ENCODE results near the gene ACTR5.

ACTR5 gene

GRCh38 chr20:38755324-38755910 lies 7.2 kb downstream of the ACTR5 start:
- DNase-seq (ENCODE audit: low read depth), result no peak
- TF ChIP-seq, protein P1, sequence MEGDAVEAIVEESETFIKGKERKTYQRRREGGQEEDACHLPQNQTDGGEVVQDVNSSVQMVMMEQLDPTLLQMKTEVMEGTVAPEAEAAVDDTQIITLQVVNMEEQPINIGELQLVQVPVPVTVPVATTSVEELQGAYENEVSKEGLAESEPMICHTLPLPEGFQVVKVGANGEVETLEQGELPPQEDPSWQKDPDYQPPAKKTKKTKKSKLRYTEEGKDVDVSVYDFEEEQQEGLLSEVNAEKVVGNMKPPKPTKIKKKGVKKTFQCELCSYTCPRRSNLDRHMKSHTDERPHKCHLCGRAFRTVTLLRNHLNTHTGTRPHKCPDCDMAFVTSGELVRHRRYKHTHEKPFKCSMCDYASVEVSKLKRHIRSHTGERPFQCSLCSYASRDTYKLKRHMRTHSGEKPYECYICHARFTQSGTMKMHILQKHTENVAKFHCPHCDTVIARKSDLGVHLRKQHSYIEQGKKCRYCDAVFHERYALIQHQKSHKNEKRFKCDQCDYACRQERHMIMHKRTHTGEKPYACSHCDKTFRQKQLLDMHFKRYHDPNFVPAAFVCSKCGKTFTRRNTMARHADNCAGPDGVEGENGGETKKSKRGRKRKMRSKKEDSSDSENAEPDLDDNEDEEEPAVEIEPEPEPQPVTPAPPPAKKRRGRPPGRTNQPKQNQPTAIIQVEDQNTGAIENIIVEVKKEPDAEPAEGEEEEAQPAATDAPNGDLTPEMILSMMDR (conservative IDR thresholded peaks at IDR 0.05; ENCODE audit: low read depth, low read length), result no peak
- H3K4me3 ChIP-seq (ENCODE audit: low read length), result no peak overlapping the region

DNA sequence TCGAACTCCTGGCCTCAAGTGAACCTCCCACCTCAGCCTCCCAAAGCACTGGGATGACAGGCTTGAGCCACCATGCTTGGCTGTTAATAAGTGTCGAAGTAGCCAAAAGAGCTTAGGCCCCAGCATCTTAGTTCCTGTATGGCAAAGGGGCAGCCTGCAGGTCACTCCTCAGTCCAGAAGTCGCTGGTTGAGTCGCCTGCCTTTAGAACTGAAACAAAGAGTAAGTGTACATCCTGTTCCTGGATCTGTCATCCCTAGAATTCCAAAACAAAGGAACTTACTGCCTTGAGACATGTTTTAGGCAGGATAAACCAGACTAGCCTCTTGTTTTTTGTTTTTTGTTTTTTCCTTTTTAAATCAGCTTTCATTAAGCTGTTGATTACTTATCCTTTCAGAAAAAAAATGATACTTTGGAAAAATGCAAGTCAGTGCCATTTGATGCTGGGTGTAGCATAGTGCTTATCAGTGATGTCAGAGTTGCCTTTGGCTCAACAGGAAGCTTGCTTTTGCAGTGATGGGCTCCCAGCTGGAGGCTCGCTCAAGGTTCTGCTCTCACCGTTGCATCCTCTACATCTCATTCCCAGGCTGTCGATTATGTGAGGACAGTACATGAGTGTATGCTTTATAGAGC lies 9.0 kb downstream of the ACTR5 start:
- DNase-seq (ENCODE audit: low read depth), result no peak
- no peak overlapping the region for H3K4me3 ChIP-seq (ENCODE audit: low read length)
- TF ChIP-seq, protein P1 (conservative IDR thresholded peaks at IDR 0.05; ENCODE audit: low read depth, low read length), result no peak

DNA sequence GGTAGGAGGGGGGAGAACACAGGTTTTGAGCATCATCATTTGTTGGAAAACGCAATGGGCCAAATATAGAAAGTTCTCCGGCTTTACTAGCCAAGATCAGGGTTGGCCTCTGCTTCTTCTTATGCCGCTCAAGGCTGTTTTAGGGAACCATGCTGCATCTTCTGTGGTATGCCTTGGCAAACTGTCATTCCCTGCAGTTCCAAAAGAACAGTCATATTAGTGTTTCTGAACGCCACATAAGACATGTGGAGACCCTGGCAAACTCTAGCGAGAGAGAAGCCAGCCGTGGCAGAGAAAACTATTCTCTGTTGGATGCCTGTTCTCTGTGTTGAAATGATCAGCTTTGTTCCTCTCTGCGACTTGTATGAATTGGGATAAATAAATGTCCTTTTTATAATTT lies 10.8 kb downstream of the ACTR5 start:
- TF ChIP-seq, protein P1 (conservative IDR thresholded peaks at IDR 0.05; ENCODE audit: low read depth, low read length), result no peak
- DNase-seq (ENCODE audit: low read depth), result no peak
- no peak overlapping the region for H3K4me3 ChIP-seq (ENCODE audit: low read length)

GRCh38 chr20:38760978-38761377 lies 12.7 kb downstream of the ACTR5 start:
- TF ChIP-seq, protein P1 (conservative IDR thresholded peaks at IDR 0.05; ENCODE audit: low read depth, low read length), result no peak
- DNase-seq (ENCODE audit: low read depth), result no peak
- H3K4me3 ChIP-seq (ENCODE audit: low read length), result no peak overlapping the region

DNA sequence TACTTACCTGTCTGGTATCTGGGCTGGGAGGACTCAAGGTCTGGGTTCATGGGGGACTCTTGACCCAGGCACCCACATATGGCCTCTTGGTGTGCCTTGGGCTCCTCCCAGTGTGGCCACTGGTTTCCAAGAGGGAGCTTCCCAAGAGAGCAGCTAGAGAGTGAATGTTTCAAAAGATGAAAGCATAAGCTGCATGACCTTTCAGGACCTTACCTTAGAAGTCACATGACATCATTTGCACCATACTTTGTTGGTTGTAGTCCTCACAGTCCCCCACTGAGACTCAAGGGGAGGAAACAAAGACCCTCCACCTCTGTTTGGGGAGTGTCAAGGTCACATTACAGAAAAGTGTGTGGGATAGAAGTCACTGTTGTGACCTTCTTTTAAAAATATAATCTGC lies 13.9 kb downstream of the ACTR5 start:
- H3K4me3 ChIP-seq (ENCODE audit: low read length), result no peak overlapping the region
- DNase-seq (ENCODE audit: low read depth), result no peak
- TF ChIP-seq, protein P1 (conservative IDR thresholded peaks at IDR 0.05; ENCODE audit: low read depth, low read length), result no peak

- TF ChIP-seq, protein P1 (conservative IDR thresholded peaks at IDR 0.05; ENCODE audit: low read depth, low read length), result no peak
- DNase-seq (ENCODE audit: low read depth), result no peak
- H3K4me3 ChIP-seq (ENCODE audit: low read length), result no peak overlapping the region
Observed at GRCh38 chr20:38763616-38764015, 15.4 kb downstream of the ACTR5 start.

Data from retinal pigment epithelial cell (primary cell).